Suprapubic skin (tissue), 4 donors: ENCODE measurements around the gene TACR1.

Experiments used
- EP300 ChIP-seq: sonication (generic); formaldehyde crosslinking; IDR thresholded peaks from one replicate; pipeline ENCODE4 v1.6.1; 2017; ENCODE audit warnings: antibody characterized with exemption
- POLR2A ChIP-seq, 2 donors: fragments of 450-650 bp; IDR thresholded peaks; one replicate each; pipeline ENCODE4 v1.6.1; 2017; ENCODE audit warnings: antibody characterized with exemption in 2 of 2, mild to moderate bottlenecking in 2 of 2, moderate library complexity in 2 of 2
- POLR2AphosphoS5 ChIP-seq, 3 donors: sonication (generic); formaldehyde crosslinking; IDR thresholded peaks; one replicate each; pipeline ENCODE4 v1.6.1; 2017; ENCODE audit warnings: antibody characterized with exemption in 3 of 3
- TF ChIP-seq, protein P1 (sequence below), 2 donors: fragments of 200-600 bp in 1 of 2; fragments of 450-650 bp in 1 of 2; sonication (generic) in 1 of 2; IDR thresholded peaks; one replicate each; pipeline ENCODE4 v1.5.1; 2016 to 2019; ENCODE audit warnings: antibody characterized with exemption in 2 of 2, mild to moderate bottlenecking in 1 of 2, moderate library complexity in 1 of 2

DNA sequence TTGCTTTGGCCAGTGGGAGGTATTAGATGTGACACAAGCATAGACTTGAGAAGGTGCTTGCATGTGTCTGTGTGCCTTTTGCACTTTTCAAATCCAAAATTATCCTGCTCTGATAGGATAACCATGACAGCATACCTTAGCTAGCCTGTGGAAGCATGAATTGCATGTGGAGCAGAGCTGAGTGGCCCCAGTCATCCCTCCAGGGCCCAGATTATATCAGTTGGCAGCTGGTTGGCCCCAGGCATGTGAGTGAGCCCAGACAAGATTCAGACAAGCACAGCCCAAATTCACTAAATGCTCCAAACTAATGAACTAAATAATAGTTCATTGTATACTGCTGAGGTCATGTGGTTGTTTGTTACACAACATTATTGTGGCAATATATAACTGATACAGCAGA lies 18.8 kb downstream of the TACR1 start:
- TF ChIP-seq POLR2A (IDR thresholded peaks at IDR 0.05), result no peak
- TF ChIP-seq, protein P1, sequence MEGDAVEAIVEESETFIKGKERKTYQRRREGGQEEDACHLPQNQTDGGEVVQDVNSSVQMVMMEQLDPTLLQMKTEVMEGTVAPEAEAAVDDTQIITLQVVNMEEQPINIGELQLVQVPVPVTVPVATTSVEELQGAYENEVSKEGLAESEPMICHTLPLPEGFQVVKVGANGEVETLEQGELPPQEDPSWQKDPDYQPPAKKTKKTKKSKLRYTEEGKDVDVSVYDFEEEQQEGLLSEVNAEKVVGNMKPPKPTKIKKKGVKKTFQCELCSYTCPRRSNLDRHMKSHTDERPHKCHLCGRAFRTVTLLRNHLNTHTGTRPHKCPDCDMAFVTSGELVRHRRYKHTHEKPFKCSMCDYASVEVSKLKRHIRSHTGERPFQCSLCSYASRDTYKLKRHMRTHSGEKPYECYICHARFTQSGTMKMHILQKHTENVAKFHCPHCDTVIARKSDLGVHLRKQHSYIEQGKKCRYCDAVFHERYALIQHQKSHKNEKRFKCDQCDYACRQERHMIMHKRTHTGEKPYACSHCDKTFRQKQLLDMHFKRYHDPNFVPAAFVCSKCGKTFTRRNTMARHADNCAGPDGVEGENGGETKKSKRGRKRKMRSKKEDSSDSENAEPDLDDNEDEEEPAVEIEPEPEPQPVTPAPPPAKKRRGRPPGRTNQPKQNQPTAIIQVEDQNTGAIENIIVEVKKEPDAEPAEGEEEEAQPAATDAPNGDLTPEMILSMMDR (IDR thresholded peaks at IDR 0.05), result no peak
- TF ChIP-seq POLR2AphosphoS5 (IDR thresholded peaks at IDR 0.05), result no peak
- TF ChIP-seq EP300, result no peak
